HepG2 (cell line): ENCODE measurements around the gene POU3F1. TPM values are rescaled to one million over a fixed set of nuclear protein-coding genes. Genes with fewer than 3 reads are reported as not detected.

Experiments
- ATAC-seq: fragments of 200-7000 bp; cut with Tn5 transposase; 3 replicates; pipeline ENCODE4 v1.9.1; 2020; ENCODE audit warnings: mild to moderate bottlenecking, moderate library complexity
- BruUV-seq: library from RNA; stranded (reverse); fragments of 400-500 nt; replicated peaks from 2 replicates; lab custom pipeline; 2021; lab: Mats Ljungman, UMichigan
- CTCF ChIA-PET: fragments of 300-600 bp; formaldehyde crosslinking; extraction: SDS; loops from one replicate; lab custom pipeline; 2021; ENCODE audit warnings: low total read pairs, inconsistent platforms, low intra/inter-chr PET ratio; lab: Yijun Ruan, JAX
- POLR2A ChIA-PET: fragments of 350-600 bp; sonication (Branson Sonifier 250); formaldehyde crosslinking; loops from one replicate; lab custom pipeline; 2020; ENCODE audit warnings: antibody characterized with exemption, inconsistent platforms; lab: Yijun Ruan, JAX
- DNase-seq: peaks from one replicate; pipeline ENCODE4 v3.0.0-alpha.2; 2015; ENCODE audit warnings: low spot score
- FAIRE-seq: peaks from 3 replicates; lab custom pipeline; 2011; peaks lifted over from hg19 to GRCh38; lab: Jason Lieb, UNC
- H2AFZ ChIP-seq: one replicate; pipeline ENCODE4 v1.6.1; 2011; ENCODE audit warnings: low read length, inconsistent platforms
- H3K27ac ChIP-seq: fragments of 300-600 bp; 3 replicates; pipeline ENCODE4 v1.8.0; 2011; ENCODE audit warnings: mixed run types, mild to moderate bottlenecking, mixed read lengths, low read length, inconsistent platforms; ENCODE audit not compliant: insufficient read depth; ENCODE audit errors: extremely low read length
- H3K27me3 ChIP-seq, 2 experiments: fragments of 200-600 bp in 1 of 2; 2 replicates in 1 of 2; 3 replicates in 1 of 2; pipeline versions ENCODE4 v1.6.0 to v1.8.0; 2011; ENCODE audit warnings: low read length in 2 of 2, mild to moderate bottlenecking in 2 of 2, moderate library complexity in 2 of 2, inconsistent platforms in 1 of 2; ENCODE audit not compliant: insufficient read depth in 2 of 2, control insufficient read depth in 1 of 2
- H3K36me3 ChIP-seq, 2 experiments: fragments of 200-600 bp in 1 of 2; replicated peaks in 1 of 2; 2 replicates in 1 of 2; 3 replicates in 1 of 2; pipeline versions ENCODE4 v1.5.1 to v1.8.0; 2011; ENCODE audit warnings: low read length in 2 of 2, inconsistent platforms in 1 of 2; ENCODE audit not compliant: insufficient read depth in 2 of 2, control insufficient read depth in 1 of 2
- H3K4me1 ChIP-seq: 2 replicates; pipeline ENCODE4 v1.5.1; 2012; ENCODE audit warnings: low read length, inconsistent platforms; ENCODE audit not compliant: insufficient read depth
- H3K4me2 ChIP-seq: 2 replicates; pipeline ENCODE4 v1.6.0; 2011; ENCODE audit warnings: low read depth, low read length, inconsistent platforms
- H3K4me3 ChIP-seq, 3 experiments: fragments of 200-600 bp in 1 of 3; sonication (generic), shearing (Covaris generic) in 1 of 3; replicated peaks in 1 of 3; 2 replicates each; pipeline ENCODE4 v1.5.1; 2011 to 2016; ENCODE audit warnings: low read length in 3 of 3, inconsistent platforms in 2 of 3, low read depth in 2 of 3, mild to moderate bottlenecking in 2 of 3, control low read depth in 1 of 3, mixed read lengths in 1 of 3; ENCODE audit not compliant: insufficient read depth in 1 of 3
- H3K79me2 ChIP-seq: one replicate; pipeline ENCODE4 v1.6.1; 2011; ENCODE audit warnings: low read length, inconsistent platforms; ENCODE audit not compliant: insufficient read depth
- H3K9ac ChIP-seq: 2 replicates; pipeline ENCODE4 v1.6.0; 2011; ENCODE audit warnings: mild to moderate bottlenecking, low read depth, low read length, inconsistent platforms; ENCODE audit not compliant: insufficient read depth
- H3K9me3 ChIP-seq: 2 replicates; pipeline ENCODE4 v1.5.1; 2012; ENCODE audit warnings: mild to moderate bottlenecking, low read length
- H4K20me1 ChIP-seq: 2 replicates; pipeline ENCODE4 v1.6.0; 2011; ENCODE audit warnings: inconsistent platforms, mild to moderate bottlenecking, low read length, moderate library complexity; ENCODE audit not compliant: insufficient read depth
- CBX2 ChIP-seq, 2 experiments: fragments of 200-600 bp in 1 of 2; sonication (generic); formaldehyde crosslinking in 1 of 2; IDR thresholded peaks; 2 replicates each; pipeline versions ENCODE4 v1.7.0 to v1.8.1; 2018 to 2022; ENCODE audit warnings: low read depth in 2 of 2, low read length in 1 of 2, mild to moderate bottlenecking in 1 of 2, missing genetic modification reagents in 1 of 2
- EHMT2 ChIP-seq: fragments of 200-600 bp; sonication (generic); IDR thresholded peaks from 2 replicates; pipeline ENCODE4 v1.7.0; 2017; ENCODE audit warnings: antibody characterized with exemption, low read depth, low read length, borderline replicate concordance
- ISX ChIP-seq: sonication (generic); formaldehyde crosslinking; conservative IDR thresholded peaks from 2 replicates; pipeline ENCODE4 v1.5.0; 2020; ENCODE audit warnings: missing genetic modification reagents
- KLF16 ChIP-seq, 2 experiments: sonication (generic) in 1 of 2; formaldehyde crosslinking in 1 of 2; IDR thresholded peaks; 2 replicates each; pipeline versions ENCODE4 v1.6.1 to v1.8.0; 2016 to 2023; ENCODE audit warnings: missing genetic modification reagents in 2 of 2, missing compliant biosample characterization in 1 of 2
- MYC ChIP-seq: sonication (generic); formaldehyde crosslinking; IDR thresholded peaks from 2 replicates; pipeline ENCODE4 v1.9.0; 2021; ENCODE audit warnings: missing genetic modification reagents, borderline replicate concordance
- PHF21A ChIP-seq: sonication (generic); formaldehyde crosslinking; IDR thresholded peaks from 2 replicates; pipeline ENCODE4 v1.5.0; 2020; ENCODE audit warnings: mild to moderate bottlenecking, missing genetic modification reagents
- PRMT3 ChIP-seq: sonication (generic); formaldehyde crosslinking; IDR thresholded peaks from 2 replicates; pipeline ENCODE4 v1.8.1; 2022; ENCODE audit warnings: low read depth, mild to moderate bottlenecking, moderate library complexity, missing genetic modification reagents, borderline replicate concordance
- PTBP1 ChIP-seq: fragments of 200-400 bp; formaldehyde crosslinking; IDR thresholded peaks from 2 replicates; pipeline ENCODE4 v1.6.1; 2018; ENCODE audit warnings: low read length, low read depth; ENCODE audit not compliant: poor library complexity, severe bottlenecking
- THAP8 ChIP-seq: sonication (generic); formaldehyde crosslinking; IDR thresholded peaks from 2 replicates; pipeline ENCODE4 v1.5.1; 2020; ENCODE audit warnings: missing genetic modification reagents, mild to moderate bottlenecking, borderline replicate concordance
- ZNF414 ChIP-seq: sonication (generic); formaldehyde crosslinking; IDR thresholded peaks from 2 replicates; pipeline ENCODE4 v1.5.0; 2020; ENCODE audit warnings: missing genetic modification reagents
- ZNF577 ChIP-seq: sonication (generic); formaldehyde crosslinking; IDR thresholded peaks from 2 replicates; pipeline ENCODE4 v1.4.0; 2020; ENCODE audit warnings: mild to moderate bottlenecking, low read depth, missing genetic modification reagents, borderline replicate concordance
- ZNF770 ChIP-seq: sonication (generic); formaldehyde crosslinking; IDR thresholded peaks from 2 replicates; pipeline ENCODE4 v1.5.0; 2020; ENCODE audit warnings: mild to moderate bottlenecking, missing genetic modification reagents
- ZSCAN29 ChIP-seq: sonication (generic); formaldehyde crosslinking; conservative IDR thresholded peaks from 2 replicates; pipeline ENCODE4 v1.4.0; 2020; ENCODE audit warnings: mild to moderate bottlenecking, missing genetic modification reagents
- WGBS: methylation state at CpG from one replicate; pipeline ENCODE4 v1.1.6; 2017; ENCODE audit warnings: low lambda C conversion rate; 5-methylcytosine and 5-hydroxymethylcytosine counted together
- in situ Hi-C: cut with HindIII; loops from 2 replicates; pipeline ENCODE4 v1.10.0; 2017; ENCODE audit warnings: low pct_unique_long_range_greater_than_20kb; ENCODE audit not compliant: extremely low pct_ligation_motif_present
- intact Hi-C: fragments of 100-400 bp; cut with micrococcal nuclease; formaldehyde crosslinking; loops from one replicate; pipeline ENCODE4 v1.10.0; 2022; ENCODE audit not compliant: unreplicated experiment
- polyA plus RNA-seq, 8 experiments: library from polyadenylated mRNA; depleted of rRNA in 3 of 8; stranded (reverse) in 7 of 8; unstranded in 1 of 8; fragments of >200 nt; fragmentation: Illumina TruSeq in 4 of 8; extraction: Trizol in 4 of 8; gene quantifications; 2 replicates each; pipeline versions ENCODE4 v1.2.1 to v1.2.3, GENCODE V29; 2011 to 2016; ENCODE audit warnings: low read depth in 4 of 8, missing spikeins in 1 of 8, mixed read lengths in 1 of 8; ENCODE audit not compliant: insufficient read depth in 1 of 8
- total RNA-seq, 5 experiments: library from RNA; depleted of rRNA; stranded (reverse); fragments of >200 nt; fragmentation: Illumina TruSeq; extraction: Trizol; gene quantifications; 2 replicates each; pipeline ENCODE4 v1.2.3, GENCODE V29; 2016; ENCODE audit warnings: low read depth in 1 of 5
- TF ChIP-seq, protein P1 (sequence below): sonication (generic); formaldehyde crosslinking; IDR thresholded peaks from 2 replicates; pipeline ENCODE4 v1.4.0; 2020; ENCODE audit warnings: missing genetic modification reagents
- TF ChIP-seq, protein P2 (sequence below): IDR thresholded peaks from 2 replicates; pipeline ENCODE4 v1.6.1; 2012; ENCODE audit warnings: low read length, improper control_type of control experiment

POU3F1 gene
- total and polyA plus RNA-seq, 2 of the 13 experiments (the other 11 are each of a cell fraction or from before 2014, with no cell fraction given) = not detected

- TF ChIP-seq THAP8 (CRISPR knock-in tag) (no peak), ZSCAN29 (CRISPR knock-in tag) (no peak), MYC (no peak), PRMT3 (CRISPR knock-in tag) (no peak)
- TF ChIP-seq, protein P1, sequence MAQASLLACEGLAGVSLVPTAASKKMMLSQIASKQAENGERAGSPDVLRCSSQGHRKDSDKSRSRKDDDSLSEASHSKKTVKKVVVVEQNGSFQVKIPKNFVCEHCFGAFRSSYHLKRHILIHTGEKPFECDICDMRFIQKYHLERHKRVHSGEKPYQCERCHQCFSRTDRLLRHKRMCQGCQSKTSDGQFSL = no peak
- TF ChIP-seq, all 625 proteins: peak for 0
Observed at GRCh38 chr1:38087676-38088075, 41.1 kb upstream of the POU3F1 start (continued).

DNA sequence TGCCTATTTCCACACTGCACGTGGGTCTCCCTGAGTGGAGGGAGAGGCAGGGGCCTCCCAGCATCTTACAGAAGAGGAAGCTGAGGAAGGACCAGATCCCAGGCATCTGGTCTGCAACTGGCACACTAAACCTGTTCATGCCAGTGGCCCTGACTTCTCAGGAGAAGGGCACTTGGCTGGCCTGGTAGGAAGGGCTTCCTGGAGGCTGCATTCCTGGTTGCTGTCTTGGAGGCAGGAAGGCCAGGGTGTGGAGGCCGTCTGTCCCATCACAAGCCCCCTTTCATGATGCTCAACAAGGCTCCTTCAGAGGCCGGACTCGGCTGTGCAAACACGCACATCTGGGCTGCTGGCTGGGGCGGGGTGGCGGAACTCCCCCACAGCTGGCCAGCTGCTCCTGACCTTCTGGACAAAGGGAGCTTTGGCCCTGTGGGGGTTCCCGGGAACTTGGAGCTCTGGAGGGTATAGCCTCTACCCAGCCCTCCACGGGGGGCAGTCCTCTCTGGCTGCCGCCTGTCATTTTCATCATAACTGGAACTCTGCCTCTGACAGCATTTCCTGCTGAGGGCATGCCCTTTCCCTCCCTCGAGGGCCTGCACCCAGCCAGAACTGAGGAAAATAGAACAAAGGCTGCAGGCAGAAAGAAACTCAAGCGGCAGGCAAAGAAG is 39.2 kb upstream of the POU3F1 start:
- no peaks in the 10 kb centered on the region for H3K27me3 ChIP-seq
- H3K4me1 ChIP-seq = peaks cover 57% of the 10 kb centered on the region
- no peak for FAIRE-seq
- no peak overlapping the region for H2AFZ ChIP-seq
- H3K4me2 ChIP-seq = no peak overlapping the region
- no peak for DNase-seq
- no peaks in the 10 kb centered on the region for H3K36me3 ChIP-seq
- no peak for ATAC-seq
- H3K4me3 ChIP-seq = no peak overlapping the region
- in situ Hi-C loops = no loop called here
- H3K9me3 ChIP-seq = no peaks in the 10 kb centered on the region
- no peaks in the 10 kb centered on the region for H4K20me1 ChIP-seq
- ChIA-PET POLR2A (no interaction called here), CTCF (no interaction called here)
- intact Hi-C loops = no loop called here
- no peaks in the 10 kb centered on the region for H3K79me2 ChIP-seq
- H3K27ac ChIP-seq = no peak overlapping the region
- no TSS peak for BruUV-seq
- no peak overlapping the region for H3K9ac ChIP-seq
- 1% methylated on average over 6 of the region's 12 CpGs for WGBS
- TF ChIP-seq ISX (no peak), ZNF577 (CRISPR knock-in tag) (no peak), PHF21A (CRISPR knock-in tag) (0 out of 2 replicates have a peak, but pooled peaks have one; percentile 27), ZNF414 (CRISPR knock-in tag) (no peak), PTBP1 (no peak), EHMT2 (no peak), ZNF770 (CRISPR knock-in tag) (peak; percentile 72), CBX2 (IDR thresholded peaks at IDR 0.05; ENCODE audit: low read depth, low read length) (no peak), CBX2 (CRISPR knock-in tag; IDR thresholded peaks at IDR 0.05; ENCODE audit: low read depth) (no peak), KLF16 (CRISPR knock-in tag; IDR thresholded peaks at IDR 0.05) (no peak)
- TF ChIP-seq, protein P2, sequence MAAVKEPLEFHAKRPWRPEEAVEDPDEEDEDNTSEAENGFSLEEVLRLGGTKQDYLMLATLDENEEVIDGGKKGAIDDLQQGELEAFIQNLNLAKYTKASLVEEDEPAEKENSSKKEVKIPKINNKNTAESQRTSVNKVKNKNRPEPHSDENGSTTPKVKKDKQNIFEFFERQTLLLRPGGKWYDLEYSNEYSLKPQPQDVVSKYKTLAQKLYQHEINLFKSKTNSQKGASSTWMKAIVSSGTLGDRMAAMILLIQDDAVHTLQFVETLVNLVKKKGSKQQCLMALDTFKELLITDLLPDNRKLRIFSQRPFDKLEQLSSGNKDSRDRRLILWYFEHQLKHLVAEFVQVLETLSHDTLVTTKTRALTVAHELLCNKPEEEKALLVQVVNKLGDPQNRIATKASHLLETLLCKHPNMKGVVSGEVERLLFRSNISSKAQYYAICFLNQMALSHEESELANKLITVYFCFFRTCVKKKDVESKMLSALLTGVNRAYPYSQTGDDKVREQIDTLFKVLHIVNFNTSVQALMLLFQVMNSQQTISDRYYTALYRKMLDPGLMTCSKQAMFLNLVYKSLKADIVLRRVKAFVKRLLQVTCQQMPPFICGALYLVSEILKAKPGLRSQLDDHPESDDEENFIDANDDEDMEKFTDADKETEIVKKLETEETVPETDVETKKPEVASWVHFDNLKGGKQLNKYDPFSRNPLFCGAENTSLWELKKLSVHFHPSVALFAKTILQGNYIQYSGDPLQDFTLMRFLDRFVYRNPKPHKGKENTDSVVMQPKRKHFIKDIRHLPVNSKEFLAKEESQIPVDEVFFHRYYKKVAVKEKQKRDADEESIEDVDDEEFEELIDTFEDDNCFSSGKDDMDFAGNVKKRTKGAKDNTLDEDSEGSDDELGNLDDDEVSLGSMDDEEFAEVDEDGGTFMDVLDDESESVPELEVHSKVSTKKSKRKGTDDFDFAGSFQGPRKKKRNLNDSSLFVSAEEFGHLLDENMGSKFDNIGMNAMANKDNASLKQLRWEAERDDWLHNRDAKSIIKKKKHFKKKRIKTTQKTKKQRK = no peak
